ENCODE results near the gene GNG13.

GNG13 gene

GRCh38 chr16:830871-831570 lies 30.5 kb upstream of the GNG13 start:
- TF ChIP-seq CTCF (IDR thresholded peaks at IDR 0.05; ENCODE audit: control extremely low read depth, extremely low read depth, low read depth, missing control alignments): no peak
- no peak for DNase-seq (ENCODE audit: extremely low spot score)
- CTCF ChIA-PET: no interaction called here
- POLR2A ChIA-PET: no interaction called here

GRCh38 chr16:830107-830870 lies 29.8 kb upstream of the GNG13 start:
- ChIA-PET POLR2A (no interaction called here), CTCF (no interaction called here)
- no peak for DNase-seq (ENCODE audit: extremely low spot score)
- TF ChIP-seq CTCF (IDR thresholded peaks at IDR 0.05; ENCODE audit: control extremely low read depth, extremely low read depth, low read depth, missing control alignments): no peak

GRCh38 chr16:828891-829290 lies 28.4 kb upstream of the GNG13 start:
- CTCF ChIA-PET: no interaction called here
- no peak for DNase-seq (ENCODE audit: extremely low spot score)
- TF ChIP-seq CTCF (IDR thresholded peaks at IDR 0.05; ENCODE audit: control extremely low read depth, extremely low read depth, low read depth, missing control alignments): no peak
- POLR2A ChIA-PET: no interaction called here

GRCh38 chr16:827513-827912 lies 27.0 kb upstream of the GNG13 start:
- ChIA-PET POLR2A (no interaction called here), CTCF (no interaction called here)
- no peak for DNase-seq (ENCODE audit: extremely low spot score)
- no peak for TF ChIP-seq CTCF (IDR thresholded peaks at IDR 0.05; ENCODE audit: control extremely low read depth, extremely low read depth, low read depth, missing control alignments)

GRCh38 chr16:825341-826061 lies 25.0 kb upstream of the GNG13 start:
- DNase-seq (ENCODE audit: extremely low spot score): no peak
- TF ChIP-seq CTCF (IDR thresholded peaks at IDR 0.05; ENCODE audit: control extremely low read depth, extremely low read depth, low read depth, missing control alignments): no peak
- ChIA-PET POLR2A (no interaction called here), CTCF (no interaction called here)

- no peak for TF ChIP-seq CTCF (IDR thresholded peaks at IDR 0.05; ENCODE audit: control extremely low read depth, extremely low read depth, low read depth, missing control alignments)
- no peak for DNase-seq (ENCODE audit: extremely low spot score)
- ChIA-PET POLR2A (no interaction called here), CTCF (no interaction called here)
These were observed 24.1 kb upstream of the GNG13 start for GRCh38 chr16:824601-825000.
